ENCODE data around the gene RBM20.
"Not testable (repeated sequence)": the region's sequence is repeated elsewhere in the genome, so short reads cannot be mapped to it uniquely, and the experiment has no call there.

RBM20 gene

GRCh38 chr10:110664483-110665420, 20.6 kb downstream of the RBM20 start:
- in situ Hi-C loops (cut with HindIII; ENCODE audit: low pct_ligation_motif_present, low pct_unique_long_range_greater_than_20kb, low sequenced_read_pairs) = no loop called here
- DNase-seq = peak; percentile 84

- DNase-seq; in situ Hi-C loops (cut with HindIII; ENCODE audit: low pct_ligation_motif_present, low pct_unique_long_range_greater_than_20kb, low sequenced_read_pairs): not testable (repeated sequence)
Measured at GRCh38 chr10:110666259-110666658, 22.1 kb downstream of the RBM20 start.

- DNase-seq = no peak
- in situ Hi-C loops (cut with HindIII; ENCODE audit: low pct_ligation_motif_present, low pct_unique_long_range_greater_than_20kb, low sequenced_read_pairs) = no loop called here
Measured at GRCh38 chr10:110666673-110667072, 22.5 kb downstream of the RBM20 start.

- no peak for DNase-seq
- in situ Hi-C loops (cut with HindIII; ENCODE audit: low pct_ligation_motif_present, low pct_unique_long_range_greater_than_20kb, low sequenced_read_pairs) = no loop called here
Measured at GRCh38 chr10:110667620-110668343, 23.6 kb downstream of the RBM20 start.

GRCh38 chr10:110668443-110668842, 24.3 kb downstream of the RBM20 start:
- in situ Hi-C loops (cut with HindIII; ENCODE audit: low pct_ligation_motif_present, low pct_unique_long_range_greater_than_20kb, low sequenced_read_pairs) = no loop called here
- DNase-seq = no peak

GRCh38 chr10:110670335-110670734, 26.2 kb downstream of the RBM20 start:
- in situ Hi-C loops (cut with HindIII; ENCODE audit: low pct_ligation_motif_present, low pct_unique_long_range_greater_than_20kb, low sequenced_read_pairs) = no loop called here
- no peak for DNase-seq

- peak; percentile 87 for DNase-seq
- in situ Hi-C loops (cut with HindIII; ENCODE audit: low pct_ligation_motif_present, low pct_unique_long_range_greater_than_20kb, low sequenced_read_pairs) = no loop called here
Measured at GRCh38 chr10:110671788-110672579, 27.8 kb downstream of the RBM20 start.

- in situ Hi-C loops (cut with HindIII; ENCODE audit: low pct_ligation_motif_present, low pct_unique_long_range_greater_than_20kb, low sequenced_read_pairs) = no loop called here
- no peak for DNase-seq
Measured at GRCh38 chr10:110672580-110672919, 28.4 kb downstream of the RBM20 start.

GRCh38 chr10:110676016-110676415, 31.9 kb downstream of the RBM20 start:
- in situ Hi-C loops (cut with HindIII; ENCODE audit: low pct_ligation_motif_present, low pct_unique_long_range_greater_than_20kb, low sequenced_read_pairs) = no loop called here
- DNase-seq = no peak

- no peak for DNase-seq
- in situ Hi-C loops (cut with HindIII; ENCODE audit: low pct_ligation_motif_present, low pct_unique_long_range_greater_than_20kb, low sequenced_read_pairs) = no loop called here
Measured at GRCh38 chr10:110679486-110680272, 35.5 kb downstream of the RBM20 start.

GRCh38 chr10:110680273-110681020, 36.3 kb downstream of the RBM20 start:
- DNase-seq = no peak
- in situ Hi-C loops (cut with HindIII; ENCODE audit: low pct_ligation_motif_present, low pct_unique_long_range_greater_than_20kb, low sequenced_read_pairs) = no loop called here

GRCh38 chr10:110681023-110681681, 37.0 kb downstream of the RBM20 start:
- in situ Hi-C loops (cut with HindIII; ENCODE audit: low pct_ligation_motif_present, low pct_unique_long_range_greater_than_20kb, low sequenced_read_pairs) = no loop called here
- DNase-seq = peak; percentile 61

GRCh38 chr10:110682348-110682747, 38.2 kb downstream of the RBM20 start:
- DNase-seq = no peak

GRCh38 chr10:110684800-110685446, 40.8 kb downstream of the RBM20 start:
- in situ Hi-C loops (cut with HindIII; ENCODE audit: low pct_ligation_motif_present, low pct_unique_long_range_greater_than_20kb, low sequenced_read_pairs) = no loop called here
- DNase-seq = no peak

More at GRCh38 chr10:110682348-110682747, 38.2 kb downstream of the RBM20 start:
- in situ Hi-C loops (cut with HindIII; ENCODE audit: low pct_ligation_motif_present, low pct_unique_long_range_greater_than_20kb, low sequenced_read_pairs) = no loop called here

- in situ Hi-C loops (cut with HindIII; ENCODE audit: low pct_ligation_motif_present, low pct_unique_long_range_greater_than_20kb, low sequenced_read_pairs) = no loop called here
- no peak for DNase-seq
Measured at GRCh38 chr10:110686047-110686446, 41.9 kb downstream of the RBM20 start.

- in situ Hi-C loops (cut with HindIII; ENCODE audit: low pct_ligation_motif_present, low pct_unique_long_range_greater_than_20kb, low sequenced_read_pairs) = no loop called here
- no peak for DNase-seq
Measured at GRCh38 chr10:110686949-110687348, 42.8 kb downstream of the RBM20 start.

GRCh38 chr10:110687400-110687799, 43.3 kb downstream of the RBM20 start:
- DNase-seq = no peak
- in situ Hi-C loops (cut with HindIII; ENCODE audit: low pct_ligation_motif_present, low pct_unique_long_range_greater_than_20kb, low sequenced_read_pairs) = no loop called here

Data from ACHN (cell line).